Esophagus muscularis mucosa (tissue), 3 donors: ENCODE measurements around the gene SLC2A8.

ENCODE experiments used
- POLR2A ChIP-seq: fragments of 450-650 bp; IDR thresholded peaks from one replicate; pipeline ENCODE4 v1.6.1; 2017; ENCODE audit warnings: antibody characterized with exemption, moderate library complexity, mild to moderate bottlenecking, low read depth
- POLR2AphosphoS5 ChIP-seq, 2 donors: sonication (generic); formaldehyde crosslinking; IDR thresholded peaks; one replicate each; pipeline ENCODE4 v1.6.1; 2017; ENCODE audit warnings: antibody characterized with exemption in 2 of 2
- TF ChIP-seq, protein P1 (sequence below), 3 experiments: fragments of 200-600 bp in 2 of 3; fragments of 450-650 bp in 1 of 3; sonication (generic) in 2 of 3; IDR thresholded peaks; one replicate each; pipeline ENCODE4 v1.5.1; 2017 to 2019; ENCODE audit warnings: antibody characterized with exemption in 3 of 3, mild to moderate bottlenecking in 2 of 3, moderate library complexity in 1 of 3

DNA sequence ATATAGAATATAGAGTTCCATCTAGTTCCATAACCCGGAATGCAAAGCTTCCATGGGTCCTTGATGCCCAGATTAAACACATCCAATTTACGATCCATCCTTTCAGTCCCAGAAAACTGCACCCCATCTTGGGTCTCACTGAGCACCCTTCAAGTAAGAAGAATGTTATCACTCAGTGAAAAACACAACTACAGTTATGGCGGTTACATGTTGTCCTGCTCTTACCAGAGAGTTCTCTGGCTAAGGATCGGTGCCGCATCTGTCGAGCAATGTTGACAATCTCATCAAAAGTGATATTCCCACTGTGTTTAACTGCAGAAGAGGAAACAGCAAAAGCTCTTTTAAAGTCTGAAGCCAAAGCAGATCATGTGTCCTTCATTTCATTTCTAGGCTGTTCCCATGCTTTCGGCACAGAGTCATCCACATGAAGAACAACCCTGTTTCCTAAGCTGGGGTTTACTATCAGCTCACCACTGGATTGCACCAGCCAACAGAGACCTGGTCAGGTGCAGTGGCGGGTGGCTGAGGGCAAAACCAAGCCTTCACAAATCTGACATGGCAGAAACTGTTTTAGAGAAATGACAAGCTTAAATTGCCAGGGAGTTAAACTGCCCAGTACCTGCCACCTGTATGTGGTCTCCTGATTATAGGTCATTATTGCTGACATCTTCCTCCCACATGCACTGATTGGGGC lies 51.3 kb downstream of the SLC2A8 start:
- TF ChIP-seq POLR2A (no peak), POLR2AphosphoS5 (IDR thresholded peaks at IDR 0.05) (no peak)
- TF ChIP-seq, protein P1, sequence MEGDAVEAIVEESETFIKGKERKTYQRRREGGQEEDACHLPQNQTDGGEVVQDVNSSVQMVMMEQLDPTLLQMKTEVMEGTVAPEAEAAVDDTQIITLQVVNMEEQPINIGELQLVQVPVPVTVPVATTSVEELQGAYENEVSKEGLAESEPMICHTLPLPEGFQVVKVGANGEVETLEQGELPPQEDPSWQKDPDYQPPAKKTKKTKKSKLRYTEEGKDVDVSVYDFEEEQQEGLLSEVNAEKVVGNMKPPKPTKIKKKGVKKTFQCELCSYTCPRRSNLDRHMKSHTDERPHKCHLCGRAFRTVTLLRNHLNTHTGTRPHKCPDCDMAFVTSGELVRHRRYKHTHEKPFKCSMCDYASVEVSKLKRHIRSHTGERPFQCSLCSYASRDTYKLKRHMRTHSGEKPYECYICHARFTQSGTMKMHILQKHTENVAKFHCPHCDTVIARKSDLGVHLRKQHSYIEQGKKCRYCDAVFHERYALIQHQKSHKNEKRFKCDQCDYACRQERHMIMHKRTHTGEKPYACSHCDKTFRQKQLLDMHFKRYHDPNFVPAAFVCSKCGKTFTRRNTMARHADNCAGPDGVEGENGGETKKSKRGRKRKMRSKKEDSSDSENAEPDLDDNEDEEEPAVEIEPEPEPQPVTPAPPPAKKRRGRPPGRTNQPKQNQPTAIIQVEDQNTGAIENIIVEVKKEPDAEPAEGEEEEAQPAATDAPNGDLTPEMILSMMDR (IDR thresholded peaks at IDR 0.05) = no peak
